ENCODE measurements around the gene LRRC4. TPM values are rescaled to one million over a fixed set of nuclear protein-coding genes. Genes with fewer than 3 reads are reported as not detected.
A peak's percentile ranks its signal among the peaks of the same experiment; 100 is the strongest.

Gene LRRC4
- total RNA-seq, 1 experiment from 2014 or later: 0.39 TPM

DNA sequence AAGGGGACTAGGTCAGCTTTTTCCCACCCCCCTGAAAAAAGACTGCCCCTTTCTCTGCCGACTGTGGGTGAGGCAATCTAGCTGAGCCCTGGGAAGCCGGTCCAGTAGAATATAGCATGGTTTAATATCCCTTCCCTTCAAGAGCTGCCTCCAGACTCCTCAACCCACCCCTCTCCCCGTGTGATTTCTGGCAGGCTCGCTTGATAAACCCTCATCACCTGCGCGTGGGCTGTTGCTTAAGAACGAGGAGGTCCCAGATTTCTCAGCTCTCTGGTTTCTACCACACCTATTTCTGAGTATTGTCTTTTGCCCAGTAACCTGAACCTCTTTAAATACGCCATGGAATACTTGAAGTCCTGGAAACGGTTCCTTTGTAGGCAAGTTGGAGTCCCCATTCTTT is 2.0 kb upstream of the LRRC4 start:
- Histone ChIP-seq H3K36me3 (ENCODE audit: low read depth) (no peaks in the 10 kb centered on the region), H2AFZ (no peak overlapping the region), H3K27me3 (ENCODE audit: insufficient read depth, low read depth) (no peaks in the 10 kb centered on the region), H3K4me2 (no peak overlapping the region), H3K9me2 (ENCODE audit: insufficient read depth) (no peaks in the 10 kb centered on the region), H3K79me2 (ENCODE audit: low read depth) (no peaks in the 10 kb centered on the region), H3K4me1 (replicated peaks; ENCODE audit: insufficient read depth) (no peaks in the 10 kb centered on the region), H3K4me3 (no peak overlapping the region), H3F3A (ENCODE audit: insufficient read depth, low read depth) (no peaks in the 10 kb centered on the region), H3K9me3 (ENCODE audit: insufficient read depth, low read depth) (no peaks in the 10 kb centered on the region), H3K27ac (no peak overlapping the region), H4K20me1 (ENCODE audit: insufficient read depth) (no peaks in the 10 kb centered on the region)
- no TSS peak for BruUV-seq (replicated peaks)
- ChIA-PET CTCF (no interaction called here), POLR2A (ENCODE audit: unreplicated experiment) (no interaction called here)
- intact Hi-C loops (cut with micrococcal nuclease; ENCODE audit: unreplicated experiment): no loop called here
- TF ChIP-seq, protein P1, sequence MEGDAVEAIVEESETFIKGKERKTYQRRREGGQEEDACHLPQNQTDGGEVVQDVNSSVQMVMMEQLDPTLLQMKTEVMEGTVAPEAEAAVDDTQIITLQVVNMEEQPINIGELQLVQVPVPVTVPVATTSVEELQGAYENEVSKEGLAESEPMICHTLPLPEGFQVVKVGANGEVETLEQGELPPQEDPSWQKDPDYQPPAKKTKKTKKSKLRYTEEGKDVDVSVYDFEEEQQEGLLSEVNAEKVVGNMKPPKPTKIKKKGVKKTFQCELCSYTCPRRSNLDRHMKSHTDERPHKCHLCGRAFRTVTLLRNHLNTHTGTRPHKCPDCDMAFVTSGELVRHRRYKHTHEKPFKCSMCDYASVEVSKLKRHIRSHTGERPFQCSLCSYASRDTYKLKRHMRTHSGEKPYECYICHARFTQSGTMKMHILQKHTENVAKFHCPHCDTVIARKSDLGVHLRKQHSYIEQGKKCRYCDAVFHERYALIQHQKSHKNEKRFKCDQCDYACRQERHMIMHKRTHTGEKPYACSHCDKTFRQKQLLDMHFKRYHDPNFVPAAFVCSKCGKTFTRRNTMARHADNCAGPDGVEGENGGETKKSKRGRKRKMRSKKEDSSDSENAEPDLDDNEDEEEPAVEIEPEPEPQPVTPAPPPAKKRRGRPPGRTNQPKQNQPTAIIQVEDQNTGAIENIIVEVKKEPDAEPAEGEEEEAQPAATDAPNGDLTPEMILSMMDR (conservative IDR thresholded peaks at IDR 0.05): no peak
- no peak for TF ChIP-seq EZH2 (IDR thresholded peaks at IDR 0.05; ENCODE audit: low read depth)
- DNase-seq: no peak

DNA sequence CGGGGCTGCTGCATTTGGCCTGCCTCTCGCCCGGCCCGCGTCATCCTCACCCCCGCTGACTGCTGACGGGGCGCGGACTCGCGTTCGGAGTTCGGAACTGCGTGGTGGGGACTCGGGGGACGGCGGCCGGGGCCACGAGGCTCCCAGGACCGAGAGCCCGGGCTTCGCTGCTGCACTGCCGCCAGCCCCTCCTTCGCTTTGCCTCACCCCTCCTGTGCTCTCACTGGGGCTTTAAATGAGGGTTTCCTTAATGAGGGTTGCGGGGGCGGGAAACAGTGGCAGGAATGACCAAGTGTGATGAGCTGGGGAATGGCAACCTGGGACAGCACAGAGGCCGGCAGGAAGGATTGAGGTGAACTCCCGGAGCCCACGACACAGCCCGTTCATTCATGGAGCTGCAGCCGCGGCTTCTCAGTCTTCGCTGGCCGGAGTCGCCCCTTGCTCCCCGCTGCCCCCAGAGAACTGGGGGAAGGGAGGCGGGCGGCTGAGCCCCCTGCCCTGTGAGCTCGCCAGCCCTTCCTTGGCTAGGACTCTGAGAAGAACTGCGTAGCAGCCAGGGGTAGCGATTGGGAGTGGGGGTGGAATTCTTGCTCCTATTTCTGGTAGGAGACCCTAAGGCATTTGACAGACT is 1.5 kb upstream of the LRRC4 start:
- CTCF ChIA-PET: no interaction called here
- Histone ChIP-seq H2AFZ (no peak overlapping the region), H3K4me3 (no peak overlapping the region), H3K36me3 (ENCODE audit: low read depth) (no peaks in the 10 kb centered on the region), H3K9me2 (ENCODE audit: insufficient read depth) (no peaks in the 10 kb centered on the region), H3K27ac (no peak overlapping the region), H3K27me3 (ENCODE audit: insufficient read depth, low read depth) (no peaks in the 10 kb centered on the region), H3K79me2 (ENCODE audit: low read depth) (no peaks in the 10 kb centered on the region), H3F3A (ENCODE audit: insufficient read depth, low read depth) (no peaks in the 10 kb centered on the region), H3K4me1 (replicated peaks; ENCODE audit: insufficient read depth) (no peaks in the 10 kb centered on the region), H3K9me3 (ENCODE audit: insufficient read depth, low read depth) (no peaks in the 10 kb centered on the region), H3K4me2 (no peak overlapping the region), H4K20me1 (ENCODE audit: insufficient read depth) (no peaks in the 10 kb centered on the region)
- POLR2A ChIA-PET (ENCODE audit: unreplicated experiment): no interaction called here
- TF ChIP-seq EZH2 (IDR thresholded peaks at IDR 0.05; ENCODE audit: low read depth): no peak
- TF ChIP-seq, protein P1 (conservative IDR thresholded peaks at IDR 0.05): no peak
- DNase-seq: no peak
- no TSS peak for BruUV-seq (replicated peaks)
- intact Hi-C loops (cut with micrococcal nuclease; ENCODE audit: unreplicated experiment): no loop called here

DNA sequence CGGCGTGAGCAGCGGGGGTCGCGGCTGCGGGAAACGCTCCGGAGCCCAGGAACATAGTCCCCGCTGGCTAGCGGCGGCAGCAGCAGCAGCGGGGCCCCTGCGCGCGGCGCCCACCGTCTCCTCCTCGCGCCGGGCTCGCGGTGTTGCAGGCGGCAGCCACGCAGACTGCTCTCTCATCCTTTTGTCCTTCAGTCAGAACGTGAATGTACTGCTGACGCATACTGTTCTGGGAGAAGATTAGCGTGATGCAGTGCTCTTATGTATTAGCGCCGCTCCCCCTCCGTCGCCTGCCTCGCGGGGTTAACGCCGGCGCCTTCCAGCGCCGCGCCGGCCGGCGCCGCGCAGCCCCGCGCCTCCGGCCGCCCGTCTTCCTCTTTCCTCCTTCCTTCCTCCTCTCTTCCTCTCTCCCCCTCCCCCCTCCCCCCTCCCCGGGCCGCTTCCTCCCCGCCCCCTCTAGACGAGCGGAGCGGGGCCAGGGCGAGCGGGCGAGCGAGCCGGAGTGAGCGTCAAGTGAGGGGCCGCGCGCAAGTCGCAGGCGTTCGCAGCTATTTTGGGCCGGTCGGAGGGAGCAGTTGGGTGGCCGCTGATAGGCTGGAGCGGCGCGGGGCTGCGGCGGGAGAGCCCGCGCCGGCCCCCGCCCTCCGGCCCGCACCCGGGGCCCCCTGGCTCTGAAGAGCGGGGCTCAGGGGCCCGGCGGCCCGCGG is 816 bp upstream of the LRRC4 start:
- no peak overlapping the region for H2AFZ ChIP-seq

More for the DNA sequence above, 816 bp upstream of the LRRC4 start:
- Histone ChIP-seq H4K20me1 (ENCODE audit: insufficient read depth) (no peaks in the 10 kb centered on the region), H3K4me3 (no peak overlapping the region), H3K9me2 (ENCODE audit: insufficient read depth) (no peaks in the 10 kb centered on the region), H3K27ac (no peak overlapping the region), H3K4me1 (replicated peaks; ENCODE audit: insufficient read depth) (no peaks in the 10 kb centered on the region), H3K4me2 (no peak overlapping the region), H3F3A (ENCODE audit: insufficient read depth, low read depth) (no peaks in the 10 kb centered on the region), H3K36me3 (ENCODE audit: low read depth) (no peaks in the 10 kb centered on the region), H3K9me3 (ENCODE audit: insufficient read depth, low read depth) (no peaks in the 10 kb centered on the region), H3K27me3 (ENCODE audit: insufficient read depth, low read depth) (no peaks in the 10 kb centered on the region), H3K79me2 (ENCODE audit: low read depth) (no peaks in the 10 kb centered on the region)
- intact Hi-C loops (cut with micrococcal nuclease; ENCODE audit: unreplicated experiment): no loop called here
- TF ChIP-seq, protein P1 (conservative IDR thresholded peaks at IDR 0.05): no peak
- no peak for TF ChIP-seq EZH2 (IDR thresholded peaks at IDR 0.05; ENCODE audit: low read depth)
- BruUV-seq (replicated peaks): no TSS peak
- POLR2A ChIA-PET (ENCODE audit: unreplicated experiment): no interaction called here
- CTCF ChIA-PET: interaction anchor here (0.6 kb wide), 1 partner anchor 126 kb away, joined by 5 read pairs; no protein-coding TSS in a partner anchor
- DNase-seq: peak in 1 of 2 experiments; percentile 46
